Keratinocyte (primary cell): ENCODE results near the gene ZNF497.

ENCODE experiments used
- CTCF ChIP-seq, 3 experiments: IDR thresholded peaks in 1 of 3; conservative IDR thresholded peaks in 1 of 3; optimal IDR thresholded peaks in 1 of 3; 2 replicates in 2 of 3; 3 replicates in 1 of 3; pipeline versions ENCODE3 to v1.5.1; 2011; ENCODE audit warnings: low read length in 3 of 3, mild to moderate bottlenecking in 3 of 3, moderate library complexity in 2 of 3, control low read depth in 1 of 3, inconsistent platforms in 1 of 3; ENCODE audit not compliant: insufficient read depth in 2 of 3; ENCODE audit errors: extremely low read depth in 1 of 3
- EZH2 ChIP-seq: IDR thresholded peaks from one replicate; pipeline ENCODE4 v1.6.1; 2012; ENCODE audit warnings: inconsistent platforms, mild to moderate bottlenecking, low read length, moderate library complexity

GRCh38 chr19:58397533-58398037 lies 35.0 kb upstream of the ZNF497 start:
- TF ChIP-seq CTCF (optimal IDR thresholded peaks at IDR 0.05 in 1 of 3, IDR thresholded peaks at IDR 0.05 in 1 of 3, conservative IDR thresholded peaks at IDR 0.05 in 1 of 3; ENCODE audit: extremely low read depth in 1 of 3, insufficient read depth in 2 of 3, low read length in 3 of 3): no peak
- TF ChIP-seq EZH2: no peak
